SU-DHL-6 (cell line): ENCODE results near the gene PCK2.

Experiments used
- H2AFZ ChIP-seq: fragments of 200-600 bp; sonication (generic); 2 replicates; pipeline ENCODE4 v1.6.1; 2014; ENCODE audit warnings: low read depth, mild to moderate bottlenecking, moderate library complexity, mixed read lengths, antibody characterized with exemption, low read length; ENCODE audit not compliant: severe bottlenecking
- H3F3A ChIP-seq: fragments of 200-600 bp; shearing (Covaris generic); 2 replicates; pipeline ENCODE4 v1.6.0; 2016; ENCODE audit warnings: antibody characterized with exemption, mild to moderate bottlenecking; ENCODE audit not compliant: insufficient read depth
- H3K27ac ChIP-seq: fragments of 200-600 bp; sonication (generic); 2 replicates; pipeline ENCODE4 v1.5.1; 2016; ENCODE audit warnings: low read depth, mild to moderate bottlenecking, low read length, moderate library complexity, mixed read lengths
- H3K27me3 ChIP-seq: fragments of 200-600 bp; sonication (generic), shearing (Covaris generic); 2 replicates; pipeline ENCODE4 v1.6.0; 2014; ENCODE audit warnings: mild to moderate bottlenecking, low read length
- H3K36me3 ChIP-seq: fragments of 200-600 bp; sonication (generic); 2 replicates; pipeline ENCODE4 v1.6.1; 2014; ENCODE audit warnings: mild to moderate bottlenecking, low read length, mixed read lengths
- H3K4me2 ChIP-seq: fragments of 300-600, 200-600 bp; shearing (Covaris generic), sonication (generic); 2 replicates; pipeline ENCODE4 v1.6.0; 2014; ENCODE audit warnings: low read length, low read depth, mild to moderate bottlenecking; ENCODE audit not compliant: poor library complexity, severe bottlenecking
- H3K4me3 ChIP-seq: fragments of 200-600 bp; sonication (generic); 2 replicates; pipeline ENCODE4 v1.5.1; 2014; ENCODE audit warnings: antibody characterized with exemption, low read length, mild to moderate bottlenecking, mixed read lengths; ENCODE audit not compliant: insufficient read depth, poor library complexity, severe bottlenecking
- H3K79me2 ChIP-seq: fragments of 200-600 bp; sonication (generic); 2 replicates; pipeline ENCODE4 v1.6.1; 2014; ENCODE audit warnings: mild to moderate bottlenecking, low read length, moderate library complexity; ENCODE audit not compliant: insufficient read depth
- H3K9ac ChIP-seq: fragments of 200-600 bp; sonication (generic); 2 replicates; pipeline ENCODE4 v1.7.0; 2014; ENCODE audit warnings: mild to moderate bottlenecking, low read length
- H3K9me2 ChIP-seq: fragments of 200-600 bp; sonication (generic); replicated peaks from 2 replicates; pipeline ENCODE4 v1.6.1; 2014; ENCODE audit warnings: low read length; ENCODE audit not compliant: insufficient read depth
- H3K9me3 ChIP-seq: fragments of 200-600 bp; sonication (generic); 2 replicates; pipeline ENCODE4 v1.6.1; 2014; ENCODE audit warnings: low read length, mixed read lengths; ENCODE audit not compliant: insufficient read depth
- H4K20me1 ChIP-seq: fragments of 200-600 bp; sonication (generic); 2 replicates; pipeline ENCODE4 v1.6.1; 2014; ENCODE audit warnings: low read depth, mild to moderate bottlenecking, antibody characterized with exemption, low read length, moderate library complexity, mixed read lengths
- EZH2phosphoT487 ChIP-seq: fragments of 200-600 bp; sonication (generic), shearing (Covaris generic); conservative IDR thresholded peaks from 2 replicates; pipeline ENCODE4 v1.6.1; 2018; ENCODE audit warnings: mild to moderate bottlenecking, antibody characterized with exemption, low read length, moderate library complexity, mixed read lengths
- TF ChIP-seq, protein P1 (sequence below): fragments of 200-600 bp; sonication (generic); IDR thresholded peaks from one replicate; pipeline ENCODE4 v1.5.1; 2017; ENCODE audit warnings: antibody characterized with exemption, mild to moderate bottlenecking, low read length, moderate library complexity; ENCODE audit not compliant: insufficient read depth, poor library complexity, severe bottlenecking

PCK2 gene

DNA sequence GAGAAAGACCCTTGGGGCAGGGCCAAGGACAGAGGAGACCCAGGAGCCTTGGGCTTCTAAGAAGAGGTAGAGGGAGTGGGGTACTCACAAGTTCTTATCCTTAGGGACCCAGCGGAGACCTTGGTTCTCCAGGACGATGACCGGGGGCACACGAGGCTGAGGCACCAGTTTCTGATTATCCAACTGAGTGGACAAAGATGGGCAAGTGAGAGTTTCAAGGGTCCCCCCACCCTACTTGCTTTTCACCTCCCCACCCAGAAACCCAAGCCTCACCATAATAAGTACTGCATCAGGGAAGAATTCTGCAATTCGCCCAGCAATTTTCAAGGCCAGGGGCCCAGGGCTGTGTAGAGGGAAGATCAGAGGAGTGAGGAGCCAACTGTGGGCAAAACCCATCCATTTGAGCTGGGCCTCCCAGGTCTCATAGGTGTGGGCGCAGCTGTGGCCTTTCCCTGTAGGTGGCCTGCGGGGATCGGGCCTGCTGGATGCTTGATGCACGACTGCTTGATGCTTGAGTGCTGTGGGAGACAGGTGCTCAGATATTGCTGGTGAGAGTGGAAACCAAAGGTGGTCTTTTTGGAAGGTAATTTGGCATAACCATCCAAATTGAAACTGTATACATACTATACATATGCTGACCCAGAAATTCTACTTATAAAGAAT lies 45.3 kb downstream of the PCK2 start:
- peak overlapping the region; percentile 80 for H3K9ac ChIP-seq

DNA sequence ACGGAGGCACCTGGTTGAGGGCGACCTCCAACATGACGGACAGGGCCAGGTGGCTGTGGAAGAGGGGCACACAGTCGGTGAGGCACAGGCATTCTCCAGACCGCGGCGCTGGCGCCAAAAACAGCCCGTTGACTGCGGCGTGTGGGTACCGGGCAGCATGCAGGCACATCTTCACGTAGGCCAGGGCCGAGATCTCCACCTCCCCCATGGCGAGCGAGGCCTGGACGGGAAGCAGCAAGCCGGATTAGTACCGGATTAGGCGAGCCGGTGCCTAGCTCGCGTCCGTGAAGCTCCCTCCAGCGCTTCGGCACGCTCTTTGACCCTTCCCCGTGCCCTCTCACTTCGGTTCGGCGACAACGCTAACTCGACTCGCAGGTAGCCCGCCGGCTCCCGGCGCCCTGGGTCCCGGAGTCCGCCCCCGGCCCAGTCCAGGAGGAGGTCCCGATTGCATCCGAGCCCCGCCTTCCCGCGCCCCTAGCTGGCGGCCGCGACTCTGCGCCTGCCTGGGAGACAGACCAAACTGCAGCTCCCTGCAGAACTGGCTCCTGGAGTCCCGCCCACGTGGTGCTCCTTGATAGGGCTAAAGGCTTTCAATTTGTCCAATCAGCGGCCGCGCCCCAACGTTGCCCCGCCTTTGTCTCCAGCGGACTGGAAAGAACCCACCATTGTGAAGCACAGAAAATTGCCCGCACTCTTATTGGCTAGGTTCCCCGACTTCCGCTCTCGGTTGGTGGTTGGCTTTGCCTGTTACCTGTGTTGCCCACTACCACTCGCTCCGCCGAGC lies 47.2 kb downstream of the PCK2 start, which contains the start of gene EMC9:
TSS of gene EMC9 (minus strand) at position 495 of the 784 bp plus-strand sequence. CDS start at position 208, 287 bp downstream.
- 0 out of 2 replicates have a peak, but pooled peaks cover 6% of the 10 kb centered on the region for H3K36me3 ChIP-seq
- no peaks in the 10 kb centered on the region for H3K27me3 ChIP-seq
- peak within 1 kb of the TSS; percentile 73 for H3K4me3 ChIP-seq
- peaks cover 32% of the 10 kb centered on the region for H3K79me2 ChIP-seq
- no peaks in the 10 kb centered on the region for H3K9me2 ChIP-seq
- peak within 1 kb of the TSS; percentile 80 for H3K9ac ChIP-seq
- peak within 1 kb of the TSS; percentile 84 for H2AFZ ChIP-seq
- TF ChIP-seq, protein P1, sequence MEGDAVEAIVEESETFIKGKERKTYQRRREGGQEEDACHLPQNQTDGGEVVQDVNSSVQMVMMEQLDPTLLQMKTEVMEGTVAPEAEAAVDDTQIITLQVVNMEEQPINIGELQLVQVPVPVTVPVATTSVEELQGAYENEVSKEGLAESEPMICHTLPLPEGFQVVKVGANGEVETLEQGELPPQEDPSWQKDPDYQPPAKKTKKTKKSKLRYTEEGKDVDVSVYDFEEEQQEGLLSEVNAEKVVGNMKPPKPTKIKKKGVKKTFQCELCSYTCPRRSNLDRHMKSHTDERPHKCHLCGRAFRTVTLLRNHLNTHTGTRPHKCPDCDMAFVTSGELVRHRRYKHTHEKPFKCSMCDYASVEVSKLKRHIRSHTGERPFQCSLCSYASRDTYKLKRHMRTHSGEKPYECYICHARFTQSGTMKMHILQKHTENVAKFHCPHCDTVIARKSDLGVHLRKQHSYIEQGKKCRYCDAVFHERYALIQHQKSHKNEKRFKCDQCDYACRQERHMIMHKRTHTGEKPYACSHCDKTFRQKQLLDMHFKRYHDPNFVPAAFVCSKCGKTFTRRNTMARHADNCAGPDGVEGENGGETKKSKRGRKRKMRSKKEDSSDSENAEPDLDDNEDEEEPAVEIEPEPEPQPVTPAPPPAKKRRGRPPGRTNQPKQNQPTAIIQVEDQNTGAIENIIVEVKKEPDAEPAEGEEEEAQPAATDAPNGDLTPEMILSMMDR: no peak
- TF ChIP-seq EZH2phosphoT487: no peak
- no peaks in the 10 kb centered on the region for H4K20me1 ChIP-seq
- H3K4me2 ChIP-seq: peak within 1 kb of the TSS; percentile 89
- peak within 1 kb of the TSS; percentile 87 for H3K27ac ChIP-seq
- H3F3A ChIP-seq: peaks cover 36% of the 10 kb centered on the region
- H3K9me3 ChIP-seq: no peaks in the 10 kb centered on the region

More for the DNA sequence above, 45.3 kb downstream of the PCK2 start:
- Histone ChIP-seq H3K27me3 (no peaks in the 10 kb centered on the region), H4K20me1 (no peaks in the 10 kb centered on the region), H3K79me2 (peaks cover 20% of the 10 kb centered on the region), H3K4me2 (peak overlapping the region; percentile 89), H3K27ac (peak overlapping the region; percentile 23; the same call in 1 of the 2 replicates), H3K36me3 (0 out of 2 replicates have a peak, but pooled peaks cover 2% of the 10 kb centered on the region), H3K4me3 (peak overlapping the region; percentile 73), H2AFZ (no peak overlapping the region), H3K9me3 (no peaks in the 10 kb centered on the region), H3K9me2 (no peaks in the 10 kb centered on the region), H3F3A (peaks cover 39% of the 10 kb centered on the region)
- no peak for TF ChIP-seq EZH2phosphoT487
- TF ChIP-seq, protein P1: no peak

DNA sequence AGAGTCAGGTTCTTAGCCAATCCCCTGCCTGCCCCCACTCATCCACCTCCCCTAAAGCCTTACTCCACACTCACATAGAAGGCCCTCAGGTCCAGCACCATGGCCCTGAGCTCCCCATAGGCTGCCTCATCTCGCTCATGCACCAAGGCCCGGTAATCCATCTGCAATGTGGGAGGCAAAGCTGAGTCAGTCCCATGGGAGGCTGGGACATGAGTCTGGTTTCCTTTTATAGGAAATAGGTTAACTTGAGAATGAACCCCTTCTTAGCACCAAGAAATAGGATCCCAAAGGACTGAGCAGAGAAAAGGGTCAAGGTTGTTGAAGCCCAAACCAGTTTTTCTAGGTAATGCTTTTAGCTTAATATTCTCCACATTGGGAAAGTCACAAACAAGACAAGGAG lies 49.4 kb downstream of the PCK2 start:
- no peak overlapping the region for H2AFZ ChIP-seq
- H3K9ac ChIP-seq: no peak overlapping the region
- no peaks in the 10 kb centered on the region for H3K9me2 ChIP-seq
- no peak for TF ChIP-seq EZH2phosphoT487
- TF ChIP-seq, protein P1: no peak
- no peaks in the 10 kb centered on the region for H3K27me3 ChIP-seq
- H4K20me1 ChIP-seq: no peaks in the 10 kb centered on the region
- H3F3A ChIP-seq: peaks cover 24% of the 10 kb centered on the region
- H3K9me3 ChIP-seq: no peaks in the 10 kb centered on the region
- H3K4me2 ChIP-seq: no peak overlapping the region
- no peak overlapping the region for H3K27ac ChIP-seq
- H3K36me3 ChIP-seq: 0 out of 2 replicates have a peak, but pooled peaks cover 6% of the 10 kb centered on the region
- no peak overlapping the region for H3K4me3 ChIP-seq
- peaks cover 43% of the 10 kb centered on the region for H3K79me2 ChIP-seq
